ENCODE measurements around the gene BRME1. TPM values are rescaled to one million over a fixed set of nuclear protein-coding genes. Genes with fewer than 3 reads are reported as not detected.

BRME1 gene
- total and polyA plus RNA-seq, 2 of the 13 experiments (the other 11 are each of a cell fraction or from before 2014, with no cell fraction given) = 0.74 to 1.5 TPM

GRCh38 chr19:13850910-13851733 lies 54.8 kb downstream of the BRME1 start (continued):
- no peak for TF ChIP-seq ZHX2 (IDR thresholded peaks at IDR 0.05; ENCODE audit: low read depth)
- no peak for TF ChIP-seq ZHX2 (CRISPR knock-in tag; IDR thresholded peaks at IDR 0.05; ENCODE audit: borderline replicate concordance)
- TF ChIP-seq, protein P1, sequence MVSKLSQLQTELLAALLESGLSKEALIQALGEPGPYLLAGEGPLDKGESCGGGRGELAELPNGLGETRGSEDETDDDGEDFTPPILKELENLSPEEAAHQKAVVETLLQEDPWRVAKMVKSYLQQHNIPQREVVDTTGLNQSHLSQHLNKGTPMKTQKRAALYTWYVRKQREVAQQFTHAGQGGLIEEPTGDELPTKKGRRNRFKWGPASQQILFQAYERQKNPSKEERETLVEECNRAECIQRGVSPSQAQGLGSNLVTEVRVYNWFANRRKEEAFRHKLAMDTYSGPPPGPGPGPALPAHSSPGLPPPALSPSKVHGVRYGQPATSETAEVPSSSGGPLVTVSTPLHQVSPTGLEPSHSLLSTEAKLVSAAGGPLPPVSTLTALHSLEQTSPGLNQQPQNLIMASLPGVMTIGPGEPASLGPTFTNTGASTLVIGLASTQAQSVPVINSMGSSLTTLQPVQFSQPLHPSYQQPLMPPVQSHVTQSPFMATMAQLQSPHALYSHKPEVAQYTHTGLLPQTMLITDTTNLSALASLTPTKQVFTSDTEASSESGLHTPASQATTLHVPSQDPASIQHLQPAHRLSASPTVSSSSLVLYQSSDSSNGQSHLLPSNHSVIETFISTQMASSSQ (IDR thresholded peaks at IDR 0.05; ENCODE audit: low read depth) = no peak; the same call in 1 of the 2 replicates
- TF ChIP-seq, protein P1 (CRISPR knock-in tag; IDR thresholded peaks at IDR 0.05; ENCODE audit: borderline replicate concordance) = 0 out of 2 replicates have a peak, but pooled peaks have one; percentile 45
- no peak for TF ChIP-seq HOXD1 (CRISPR knock-in tag; IDR thresholded peaks at IDR 0.05)
- no peak for TF ChIP-seq DMAP1 (CRISPR knock-in tag; IDR thresholded peaks at IDR 0.05)
- TF ChIP-seq GLI4 (CRISPR knock-in tag; IDR thresholded peaks at IDR 0.05; ENCODE audit: borderline replicate concordance) = no peak
- TF ChIP-seq ZNF326 (CRISPR knock-in tag; IDR thresholded peaks at IDR 0.05; ENCODE audit: borderline replicate concordance) = no peak
- TF ChIP-seq CREB1 (IDR thresholded peaks at IDR 0.05) = no peak
- TF ChIP-seq CREB1 (CRISPR knock-in tag; IDR thresholded peaks at IDR 0.05) = no peak
- peak; percentile 56 for TF ChIP-seq BHLHE40 (IDR thresholded peaks at IDR 0.05; ENCODE audit: low read length)
- no peak for TF ChIP-seq ZNF776 (CRISPR knock-in tag; IDR thresholded peaks at IDR 0.05)
- TF ChIP-seq STAG1 (CRISPR knock-in tag; IDR thresholded peaks at IDR 0.05) = no peak
- no peak for TF ChIP-seq ETV6 (CRISPR knock-in tag; conservative IDR thresholded peaks at IDR 0.05)
- TF ChIP-seq NCOA1 (CRISPR knock-in tag; IDR thresholded peaks at IDR 0.05) = no peak
- TF ChIP-seq, protein P2, sequence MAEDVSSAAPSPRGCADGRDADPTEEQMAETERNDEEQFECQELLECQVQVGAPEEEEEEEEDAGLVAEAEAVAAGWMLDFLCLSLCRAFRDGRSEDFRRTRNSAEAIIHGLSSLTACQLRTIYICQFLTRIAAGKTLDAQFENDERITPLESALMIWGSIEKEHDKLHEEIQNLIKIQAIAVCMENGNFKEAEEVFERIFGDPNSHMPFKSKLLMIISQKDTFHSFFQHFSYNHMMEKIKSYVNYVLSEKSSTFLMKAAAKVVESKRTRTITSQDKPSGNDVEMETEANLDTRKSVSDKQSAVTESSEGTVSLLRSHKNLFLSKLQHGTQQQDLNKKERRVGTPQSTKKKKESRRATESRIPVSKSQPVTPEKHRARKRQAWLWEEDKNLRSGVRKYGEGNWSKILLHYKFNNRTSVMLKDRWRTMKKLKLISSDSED (CRISPR knock-in tag; IDR thresholded peaks at IDR 0.05) = no peak
- no peak for TF ChIP-seq MATR3 (CRISPR knock-in tag; IDR thresholded peaks at IDR 0.05)
- no peak for TF ChIP-seq IRX3 (CRISPR knock-in tag; IDR thresholded peaks at IDR 0.05; ENCODE audit: borderline replicate concordance, low read depth)
- TF ChIP-seq GATA4 (IDR thresholded peaks at IDR 0.05; ENCODE audit: borderline replicate concordance, low read depth) = no peak
